WERI-Rb-1 (cell line): ENCODE results near the gene FAM20C.

Source experiments
- DNase-seq: peaks from one replicate; pipeline ENCODE4 v3.0.0-alpha.2; 2020
- H3K27ac ChIP-seq: fragments of 250-450 bp; sonication (Bioruptor Pico); 2 replicates; pipeline ENCODE4 v1.5.1; 2020; ENCODE audit warnings: mild to moderate bottlenecking, moderate library complexity
- H3K27me3 ChIP-seq: fragments of 250-450 bp; sonication (Bioruptor Pico); 2 replicates; pipeline ENCODE4 v1.5.1; 2021; ENCODE audit warnings: mild to moderate bottlenecking, low read depth, moderate library complexity; ENCODE audit not compliant: insufficient read depth, severe bottlenecking
- H3K36me3 ChIP-seq: fragments of 250-450 bp; sonication (Bioruptor Pico); 2 replicates; pipeline ENCODE4 v1.5.1; 2020; ENCODE audit warnings: mild to moderate bottlenecking, moderate library complexity
- H3K4me3 ChIP-seq: 2 replicates; pipeline ENCODE4 v1.5.1; 2011; ENCODE audit warnings: low read depth, mild to moderate bottlenecking, control low read depth, low read length
- H3K9me3 ChIP-seq: fragments of 250-450 bp; sonication (Bioruptor Pico); 2 replicates; pipeline ENCODE4 v1.5.1; 2021; ENCODE audit warnings: mild to moderate bottlenecking, moderate library complexity; ENCODE audit not compliant: severe bottlenecking
- CTCF ChIP-seq: IDR thresholded peaks from 2 replicates; pipeline ENCODE4 v1.5.1; 2011; ENCODE audit warnings: low read depth, mild to moderate bottlenecking, control low read depth, inconsistent platforms, low read length

Gene FAM20C

GRCh38 chr7:214410-215212 is 22.2 kb downstream of the FAM20C start:
- DNase-seq: no peak
- Histone ChIP-seq H3K27me3 (no peaks in the 10 kb centered on the region), H3K9me3 (no peaks in the 10 kb centered on the region), H3K36me3 (no peaks in the 10 kb centered on the region), H3K4me3 (no peak overlapping the region), H3K27ac (no peak overlapping the region)
- TF ChIP-seq CTCF: no peak

GRCh38 chr7:216360-217300 is 24.3 kb downstream of the FAM20C start:
- Histone ChIP-seq H3K27ac (no peak overlapping the region), H3K36me3 (no peaks in the 10 kb centered on the region), H3K9me3 (no peaks in the 10 kb centered on the region), H3K4me3 (no peak overlapping the region), H3K27me3 (no peaks in the 10 kb centered on the region)
- TF ChIP-seq CTCF: no peak
- DNase-seq: no peak

GRCh38 chr7:217781-218180 is 25.4 kb downstream of the FAM20C start:
- no peaks in the 10 kb centered on the region for H3K36me3 ChIP-seq
- no peak for DNase-seq
- no peak overlapping the region for H3K27ac ChIP-seq
- no peaks in the 10 kb centered on the region for H3K27me3 ChIP-seq
- H3K4me3 ChIP-seq: no peak overlapping the region
- TF ChIP-seq CTCF: no peak
- no peaks in the 10 kb centered on the region for H3K9me3 ChIP-seq

GRCh38 chr7:218316-218715 is 25.9 kb downstream of the FAM20C start:
- no peak overlapping the region for H3K27ac ChIP-seq
- no peaks in the 10 kb centered on the region for H3K9me3 ChIP-seq
- H3K36me3 ChIP-seq: no peaks in the 10 kb centered on the region

More at GRCh38 chr7:218316-218715, 25.9 kb downstream of the FAM20C start:
- H3K4me3 ChIP-seq: no peak overlapping the region
- DNase-seq: no peak
- no peak for TF ChIP-seq CTCF
- no peaks in the 10 kb centered on the region for H3K27me3 ChIP-seq
